Naive B cell (primary cell): ENCODE results near the gene VWC2. TPM values are rescaled to one million over a fixed set of nuclear protein-coding genes. Genes with fewer than 3 reads are reported as not detected.
A peak's percentile ranks its signal among the peaks of the same experiment; 100 is the strongest.

ENCODE experiments used
- ATAC-seq, 2 donors: fragments of 150-1000 bp; cut with Tn5 transposase; 2 replicates each; pipeline ENCODE4 v1.10.0; 2021; ENCODE audit warnings: low read depth in 2 of 2, mild to moderate bottlenecking in 2 of 2, moderate library complexity in 2 of 2
- DNase-seq: peaks from one replicate; pipeline ENCODE4 v3.0.0; 2022
- H3K27ac Mint-ChIP-seq, 6 donors: one replicate each; pipeline ENCODE4 v1.8.0; 2020 to 2022; ENCODE audit warnings: mild to moderate bottlenecking in 6 of 6, mixed read lengths in 6 of 6, moderate library complexity in 5 of 6, inconsistent platforms in 2 of 6
- H3K27me3 Mint-ChIP-seq, 3 donors: one replicate each; pipeline ENCODE4 v1.8.0; 2021 to 2022; ENCODE audit warnings: mixed read lengths in 3 of 3, mild to moderate bottlenecking in 1 of 3
- H3K36me3 Mint-ChIP-seq, 2 donors: one replicate each; pipeline ENCODE4 v1.8.0; 2020 to 2022; ENCODE audit warnings: mixed read lengths in 2 of 2, inconsistent platforms in 1 of 2, mild to moderate bottlenecking in 1 of 2
- H3K4me1 Mint-ChIP-seq, 3 donors: one replicate each; pipeline ENCODE4 v1.8.0; 2020 to 2022; ENCODE audit warnings: mixed read lengths in 3 of 3, inconsistent platforms in 1 of 3, mild to moderate bottlenecking in 1 of 3, moderate library complexity in 1 of 3
- H3K4me3 Mint-ChIP-seq, 8 donors: one replicate each; pipeline ENCODE4 v1.8.0; 2020 to 2022; ENCODE audit warnings: mild to moderate bottlenecking in 8 of 8, mixed read lengths in 8 of 8, moderate library complexity in 8 of 8, inconsistent platforms in 2 of 8
- H3K9me3 Mint-ChIP-seq, 7 donors: one replicate each; pipeline ENCODE4 v1.8.0; 2020 to 2022; ENCODE audit warnings: mixed read lengths in 7 of 7, mild to moderate bottlenecking in 5 of 7, inconsistent platforms in 2 of 7, moderate library complexity in 1 of 7
- polyA plus RNA-seq, 6 donors: library from polyadenylated mRNA; unstranded; fragments of 300-500 nt; fragmentation: Illumina TruSeq; gene quantifications; one replicate each; pipeline ENCODE4 v1.2.3, GENCODE V29; 2021; ENCODE audit warnings: low read depth in 6 of 6

VWC2 gene
- polyA plus RNA-seq, 6 donors from 2014 or later = not detected

DNA sequence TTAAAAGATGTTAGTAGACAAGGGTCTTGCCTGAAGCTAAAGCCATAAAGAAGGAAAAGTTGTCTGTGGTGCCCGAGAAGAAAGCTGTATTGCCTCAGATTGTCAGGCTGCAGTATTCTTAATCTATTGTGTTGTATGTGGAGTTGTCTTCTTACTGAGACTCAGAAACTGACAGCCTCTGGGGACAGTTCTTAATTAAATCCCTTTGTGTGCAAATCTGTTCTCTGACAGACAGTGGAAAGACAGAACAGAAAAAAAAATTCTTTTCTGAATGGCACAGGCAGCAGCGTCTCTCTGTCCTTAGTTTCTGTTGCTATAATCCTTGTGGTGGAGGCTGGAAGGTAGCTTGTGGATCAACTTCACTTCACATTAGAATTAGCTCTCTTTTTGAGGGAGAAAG lies 16.8 kb downstream of the VWC2 start:
- H3K4me3 Mint-ChIP-seq = no peak overlapping the region
- DNase-seq (no peak), ATAC-seq (no peak)
- peaks cover 0 to 8% of the 10 kb centered on the region in 2 donors for H3K36me3 Mint-ChIP-seq
- peaks cover 5 to 21% (median 5%) of the 10 kb centered on the region in 3 donors for H3K27me3 Mint-ChIP-seq
- peaks cover 0 to 16% (median 5%) of the 10 kb centered on the region in 7 donors for H3K9me3 Mint-ChIP-seq
- no peak overlapping the region for H3K27ac Mint-ChIP-seq
- H3K4me1 Mint-ChIP-seq = no peaks in the 10 kb centered on the region

DNA sequence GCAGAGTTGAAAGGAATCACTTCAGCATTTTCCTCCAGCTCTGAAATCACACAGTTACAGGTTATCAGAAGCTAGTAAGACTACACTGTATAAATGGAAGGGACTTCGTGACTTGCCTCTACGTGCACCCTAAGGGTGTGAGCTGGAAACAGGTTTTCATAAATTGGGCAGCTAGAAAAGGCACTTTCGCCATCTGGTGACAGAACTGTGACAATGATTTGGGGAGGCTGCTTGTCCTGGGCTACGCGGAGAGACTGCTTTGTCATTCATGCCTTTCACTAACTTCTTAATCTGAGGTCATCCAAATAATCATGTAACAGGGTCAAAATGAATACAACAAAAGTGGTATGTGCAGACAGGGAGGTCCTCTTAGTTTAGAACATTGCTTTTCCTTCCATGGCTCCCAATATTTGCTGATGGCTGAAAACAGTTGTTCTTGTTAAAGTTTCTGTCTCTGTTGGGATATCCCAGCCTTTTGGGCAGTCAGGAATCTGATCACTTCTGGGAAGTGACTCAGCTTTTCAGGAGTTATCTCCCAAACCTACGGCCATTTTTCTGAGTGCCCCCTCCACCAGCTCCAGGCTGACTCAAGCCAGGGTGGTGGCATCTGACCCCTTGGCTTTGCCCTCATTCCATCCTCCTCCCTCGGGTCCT lies 17.8 kb downstream of the VWC2 start:
- DNase-seq (no peak), ATAC-seq (no peak)
- Mint-ChIP-seq H3K27me3 (peaks cover 5 to 21% (median 9%) of the 10 kb centered on the region in 3 donors), H3K27ac (peak overlapping the region in 1 of 6 donors; percentile 40), H3K9me3 (peaks cover 0 to 16% (median 5%) of the 10 kb centered on the region in 7 donors), H3K4me3 (peak overlapping the region in 1 of 8 donors; percentile 31), H3K36me3 (peaks cover 0 to 8% of the 10 kb centered on the region in 2 donors), H3K4me1 (no peaks in the 10 kb centered on the region)

DNA sequence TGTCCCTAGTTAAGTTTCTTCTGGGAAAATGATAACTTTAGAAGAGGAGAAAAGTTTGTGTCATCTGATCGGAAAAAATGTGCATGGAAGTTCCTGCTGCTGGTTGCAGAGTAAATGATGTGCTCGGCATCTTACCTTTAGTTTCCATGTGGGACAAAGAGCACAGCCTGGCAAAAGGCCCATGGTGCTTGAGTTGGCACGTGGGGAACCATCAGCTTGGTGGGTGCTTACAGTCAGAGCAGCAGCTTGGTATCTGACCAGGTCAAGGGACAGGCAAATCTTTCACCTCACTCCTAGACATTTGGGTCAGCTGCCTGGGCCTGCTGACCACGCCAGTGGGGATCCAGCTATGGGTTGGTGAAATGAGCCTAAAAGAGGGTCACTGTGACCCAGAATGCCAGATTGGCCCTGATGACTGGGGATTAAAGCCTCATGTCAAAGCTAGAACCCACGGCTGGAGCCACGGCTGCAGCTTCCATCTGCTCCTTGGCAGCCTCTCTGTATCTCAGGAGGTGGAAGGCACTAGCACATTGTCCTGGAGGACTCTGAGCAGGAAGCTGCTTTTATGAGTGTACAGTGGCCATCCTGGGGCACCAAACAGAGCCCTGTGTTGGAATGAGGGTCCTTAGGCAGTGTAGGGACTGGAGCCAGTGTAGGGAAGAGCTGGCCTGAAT lies 24.7 kb downstream of the VWC2 start:
- H3K27ac Mint-ChIP-seq = no peak overlapping the region
- no peaks in the 10 kb centered on the region for H3K4me1 Mint-ChIP-seq
- DNase-seq (no peak), ATAC-seq (no peak)
- no peak overlapping the region for H3K4me3 Mint-ChIP-seq
- peaks cover 0 to 4% (median 0%) of the 10 kb centered on the region in 7 donors for H3K9me3 Mint-ChIP-seq
- peaks cover 5 to 13% (median 8%) of the 10 kb centered on the region in 3 donors for H3K27me3 Mint-ChIP-seq
- no peaks in the 10 kb centered on the region for H3K36me3 Mint-ChIP-seq

DNA sequence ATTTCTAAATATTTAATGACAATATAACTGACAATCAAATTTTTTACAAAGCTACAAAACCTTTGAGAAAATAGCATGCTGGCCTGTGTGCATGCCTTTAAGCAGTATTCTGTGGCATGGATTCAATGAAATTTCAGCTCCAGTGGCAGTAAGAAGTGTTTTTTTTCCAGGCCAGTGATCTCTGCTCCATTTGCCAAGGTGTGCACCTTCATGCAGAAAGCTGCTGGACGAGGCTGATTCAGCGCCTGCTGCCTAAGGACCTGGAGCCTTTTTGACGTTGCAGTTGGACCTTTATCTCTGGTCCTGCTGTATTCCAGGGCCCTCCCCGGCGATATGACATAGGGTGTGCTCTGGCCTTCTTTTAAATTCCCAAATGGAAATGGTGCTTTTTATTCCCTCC lies 26.6 kb downstream of the VWC2 start:
- H3K9me3 Mint-ChIP-seq = peaks cover 0 to 5% (median 0%) of the 10 kb centered on the region in 7 donors
- no peak overlapping the region for H3K4me3 Mint-ChIP-seq
- H3K27me3 Mint-ChIP-seq = peaks cover 5 to 10% (median 9%) of the 10 kb centered on the region in 3 donors
- no peaks in the 10 kb centered on the region for H3K4me1 Mint-ChIP-seq
- ATAC-seq (no peak), DNase-seq (no peak)
- no peaks in the 10 kb centered on the region for H3K36me3 Mint-ChIP-seq
- no peak overlapping the region for H3K27ac Mint-ChIP-seq

DNA sequence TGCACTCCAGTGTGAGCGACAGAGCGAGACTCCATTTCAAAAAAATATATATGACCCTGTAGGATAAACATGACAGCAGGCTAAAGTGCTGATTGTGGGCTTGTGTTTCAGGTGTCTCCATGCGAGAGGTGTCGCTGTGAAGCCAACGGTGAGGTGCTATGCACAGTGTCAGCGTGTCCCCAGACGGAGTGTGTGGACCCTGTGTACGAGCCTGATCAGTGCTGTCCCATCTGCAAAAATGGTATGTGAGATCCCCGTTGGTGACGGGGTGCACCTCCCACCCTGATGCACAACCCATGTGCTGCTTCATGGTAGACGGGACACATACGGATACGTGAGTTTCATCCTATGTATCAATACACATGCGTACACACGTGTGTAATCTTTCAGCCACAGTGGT lies 29.2 kb downstream of the VWC2 start:
- no peak overlapping the region for H3K27ac Mint-ChIP-seq
- ATAC-seq (no peak), DNase-seq (no peak)
- no peak overlapping the region for H3K4me3 Mint-ChIP-seq
- H3K36me3 Mint-ChIP-seq = no peaks in the 10 kb centered on the region
- H3K4me1 Mint-ChIP-seq = no peaks in the 10 kb centered on the region
- peaks cover 5 to 19% (median 12%) of the 10 kb centered on the region in 3 donors for H3K27me3 Mint-ChIP-seq
- H3K9me3 Mint-ChIP-seq = peaks cover 0 to 5% (median 0%) of the 10 kb centered on the region in 7 donors

DNA sequence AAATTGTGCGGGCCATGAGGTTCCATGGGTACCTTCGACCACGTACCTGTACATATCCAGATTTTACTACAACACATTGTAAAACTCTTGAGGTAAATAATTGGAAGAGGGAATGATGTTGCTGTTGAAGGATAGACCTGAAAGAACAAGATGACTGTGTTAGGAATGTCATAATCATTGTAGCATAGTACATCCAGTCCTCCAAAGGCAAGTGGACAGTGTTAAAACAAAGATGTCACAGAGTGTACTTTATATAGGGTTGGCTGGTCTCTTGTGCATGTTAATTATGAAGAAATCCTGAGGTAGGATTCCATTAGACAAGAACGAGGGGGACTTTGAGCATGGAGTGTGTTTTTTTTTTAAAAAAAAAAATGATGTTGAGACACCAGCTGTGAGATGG lies 30.4 kb downstream of the VWC2 start:
- no peaks in the 10 kb centered on the region for H3K36me3 Mint-ChIP-seq
- peaks cover 0 to 5% (median 0%) of the 10 kb centered on the region in 7 donors for H3K9me3 Mint-ChIP-seq
- no peak for ATAC-seq

DNA sequence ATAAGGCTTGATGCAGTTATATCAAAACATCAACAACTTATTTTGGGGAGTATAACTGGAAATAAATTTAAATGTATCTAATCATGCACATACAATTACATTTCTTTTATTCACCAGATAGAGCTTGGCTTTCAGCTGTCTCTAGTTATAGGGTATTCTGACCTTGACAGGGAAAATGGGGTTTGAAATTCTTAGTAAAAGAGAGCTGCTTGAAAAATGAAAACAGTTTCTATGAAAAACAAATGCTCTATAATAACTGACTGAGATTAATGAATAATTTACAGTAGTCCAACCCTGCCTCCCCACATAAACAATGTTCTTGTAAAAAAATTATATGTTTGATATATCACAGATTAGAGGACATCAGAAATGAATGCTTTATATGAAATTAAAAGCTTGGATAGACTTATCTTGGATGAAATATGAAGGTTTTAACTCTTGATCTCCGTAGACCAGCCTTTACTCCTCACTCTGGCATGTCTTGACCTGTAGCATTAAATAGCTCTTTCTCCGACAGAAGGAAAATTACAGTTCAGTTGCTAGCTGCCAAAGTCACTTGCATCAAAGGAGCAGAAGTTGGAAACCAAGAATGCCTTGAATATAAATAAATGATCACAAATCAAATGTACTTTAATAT lies 32.1 kb downstream of the VWC2 start:
- ATAC-seq (no peak), DNase-seq (no peak)
- Mint-ChIP-seq H3K9me3 (peaks cover 0 to 5% (median 2%) of the 10 kb centered on the region in 7 donors), H3K27ac (no peak overlapping the region), H3K4me3 (no peak overlapping the region), H3K27me3 (peaks cover 5 to 19% (median 8%) of the 10 kb centered on the region in 3 donors), H3K4me1 (no peaks in the 10 kb centered on the region), H3K36me3 (no peaks in the 10 kb centered on the region)

More for the DNA sequence above, 30.4 kb downstream of the VWC2 start:
- H3K27ac Mint-ChIP-seq = no peak overlapping the region
- H3K4me1 Mint-ChIP-seq = no peaks in the 10 kb centered on the region
- DNase-seq = no peak
- H3K4me3 Mint-ChIP-seq = no peak overlapping the region
- peaks cover 5 to 19% (median 10%) of the 10 kb centered on the region in 3 donors for H3K27me3 Mint-ChIP-seq

DNA sequence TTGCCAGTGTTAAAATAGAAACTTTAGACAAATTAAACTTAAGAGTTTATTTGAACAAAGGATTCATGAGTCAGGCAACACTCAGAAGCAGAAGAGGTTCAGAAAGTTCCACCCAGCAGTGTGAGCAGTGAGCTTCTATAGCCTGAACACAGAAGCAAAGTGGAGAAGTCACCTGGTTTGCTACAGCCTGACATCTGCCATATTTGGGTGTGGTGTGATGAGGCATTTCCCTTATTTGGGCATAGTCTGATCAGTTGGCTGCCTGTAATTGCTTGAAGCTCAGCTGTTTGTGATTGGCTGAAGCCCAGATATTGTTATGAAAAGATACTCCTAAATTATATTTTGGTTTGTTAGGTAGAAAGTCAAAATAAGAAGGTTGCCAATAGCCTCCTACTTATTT lies 39.1 kb downstream of the VWC2 start:
- peaks cover 0 to 6% (median 3%) of the 10 kb centered on the region in 7 donors for H3K9me3 Mint-ChIP-seq
- H3K4me1 Mint-ChIP-seq = no peaks in the 10 kb centered on the region
- no peak overlapping the region for H3K4me3 Mint-ChIP-seq
- no peaks in the 10 kb centered on the region for H3K27me3 Mint-ChIP-seq
- H3K27ac Mint-ChIP-seq = no peak overlapping the region
- DNase-seq (no peak), ATAC-seq (no peak)
- H3K36me3 Mint-ChIP-seq = no peaks in the 10 kb centered on the region

DNA sequence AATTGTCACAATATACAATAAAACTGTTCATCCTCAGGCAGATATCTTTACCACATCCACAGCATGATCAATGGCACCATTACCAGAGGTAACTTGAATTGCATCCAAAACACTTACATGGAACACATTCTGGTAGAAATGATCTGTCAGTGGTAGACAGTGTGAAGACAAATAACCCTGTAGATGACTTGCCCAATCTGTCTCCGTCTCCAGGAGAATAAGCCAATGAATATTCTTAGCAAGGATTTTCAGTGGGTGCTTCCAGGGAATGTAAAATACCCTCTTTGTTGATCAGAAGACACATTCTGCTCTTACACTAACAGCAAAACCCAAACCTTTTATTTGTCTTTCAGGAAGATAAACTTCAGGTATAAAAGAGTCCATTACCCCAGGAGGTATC lies 43.8 kb downstream of the VWC2 start:
- no peak overlapping the region for H3K27ac Mint-ChIP-seq
- no peaks in the 10 kb centered on the region for H3K4me1 Mint-ChIP-seq
- no peak overlapping the region for H3K4me3 Mint-ChIP-seq
- H3K36me3 Mint-ChIP-seq = no peaks in the 10 kb centered on the region
- H3K9me3 Mint-ChIP-seq = peaks cover 0 to 6% (median 0%) of the 10 kb centered on the region in 7 donors
- ATAC-seq (no peak), DNase-seq (no peak)
- no peaks in the 10 kb centered on the region for H3K27me3 Mint-ChIP-seq

DNA sequence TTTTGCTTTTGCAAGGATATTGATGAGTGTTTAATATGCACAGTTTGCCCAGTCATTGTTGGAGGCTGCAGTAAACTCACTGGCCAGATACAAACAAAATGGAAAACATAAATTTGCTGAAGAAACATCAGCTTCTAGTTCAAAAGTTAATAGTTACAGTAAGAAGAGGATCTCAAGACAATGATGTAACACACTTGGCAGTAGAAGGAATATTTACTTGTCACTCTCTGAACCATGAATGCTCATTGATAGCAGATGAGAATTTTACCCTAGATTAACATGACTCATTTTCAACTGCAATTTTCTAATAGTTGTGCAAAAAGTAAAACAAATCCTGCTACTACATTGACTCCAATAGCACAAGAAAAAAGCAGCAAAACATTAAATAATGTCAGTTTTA lies 47.7 kb downstream of the VWC2 start:
- DNase-seq (no peak), ATAC-seq (no peak)
- Mint-ChIP-seq H3K4me1 (no peaks in the 10 kb centered on the region), H3K27me3 (peaks cover 0 to 7% (median 4%) of the 10 kb centered on the region in 3 donors), H3K36me3 (no peaks in the 10 kb centered on the region), H3K27ac (peak overlapping the region in 1 of 6 donors; percentile 6), H3K4me3 (no peak overlapping the region), H3K9me3 (peaks cover 5 to 25% (median 8%) of the 10 kb centered on the region in 7 donors)

DNA sequence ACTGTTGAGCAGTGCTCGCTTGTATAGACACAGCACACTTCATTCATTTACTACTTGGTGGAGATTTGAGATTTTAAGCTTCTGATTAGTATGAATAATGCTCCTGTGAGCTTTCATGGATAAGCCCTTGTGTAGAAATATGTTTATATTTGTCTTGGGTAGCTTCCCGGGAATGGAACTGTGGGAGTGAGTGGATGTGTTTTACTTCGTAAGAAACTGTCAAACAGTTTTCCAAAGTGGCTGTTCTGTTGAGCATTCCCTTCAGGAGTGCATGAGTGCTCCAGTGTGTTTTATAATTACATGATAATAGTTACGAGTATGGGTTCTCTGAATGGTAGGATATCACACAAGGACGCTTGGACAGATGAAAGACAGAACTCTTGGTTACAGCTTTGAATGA lies 49.4 kb downstream of the VWC2 start:
- no peaks in the 10 kb centered on the region for H3K4me1 Mint-ChIP-seq

DNA sequence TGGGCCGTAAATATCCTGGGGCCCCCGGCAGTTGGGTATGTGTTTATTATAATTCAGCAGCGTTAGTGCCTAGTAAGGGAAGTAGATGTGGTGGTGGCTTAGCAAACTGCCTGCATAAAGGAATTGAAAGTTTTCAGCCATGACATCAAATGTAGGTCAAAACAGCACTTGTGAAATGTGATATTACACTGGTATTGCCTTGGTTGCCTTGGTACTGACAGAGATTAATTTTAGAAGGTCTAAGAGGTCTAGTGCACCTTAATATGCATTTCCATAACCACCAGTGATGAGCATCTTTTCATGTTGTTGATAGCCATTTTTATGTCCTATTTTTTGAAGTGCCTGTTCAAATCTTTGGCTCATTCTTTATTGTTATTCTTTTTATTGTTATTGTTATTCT lies 50.1 kb downstream of the VWC2 start:
- Mint-ChIP-seq H3K27me3 (peaks cover 1 to 7% (median 4%) of the 10 kb centered on the region in 3 donors), H3K9me3 (peaks cover 5 to 25% (median 8%) of the 10 kb centered on the region in 7 donors), H3K4me3 (no peak overlapping the region), H3K27ac (peak overlapping the region in 1 of 6 donors; percentile 15), H3K4me1 (no peaks in the 10 kb centered on the region), H3K36me3 (no peaks in the 10 kb centered on the region)
- no peak for ATAC-seq
- no peak for DNase-seq

More for the DNA sequence above, 49.4 kb downstream of the VWC2 start:
- H3K27me3 Mint-ChIP-seq = peaks cover 0 to 7% (median 4%) of the 10 kb centered on the region in 3 donors
- ATAC-seq = no peak
- no peak for DNase-seq
- H3K27ac Mint-ChIP-seq = no peak overlapping the region
- H3K4me3 Mint-ChIP-seq = no peak overlapping the region
- H3K9me3 Mint-ChIP-seq = peaks cover 5 to 25% (median 8%) of the 10 kb centered on the region in 7 donors
- H3K36me3 Mint-ChIP-seq = no peaks in the 10 kb centered on the region

DNA sequence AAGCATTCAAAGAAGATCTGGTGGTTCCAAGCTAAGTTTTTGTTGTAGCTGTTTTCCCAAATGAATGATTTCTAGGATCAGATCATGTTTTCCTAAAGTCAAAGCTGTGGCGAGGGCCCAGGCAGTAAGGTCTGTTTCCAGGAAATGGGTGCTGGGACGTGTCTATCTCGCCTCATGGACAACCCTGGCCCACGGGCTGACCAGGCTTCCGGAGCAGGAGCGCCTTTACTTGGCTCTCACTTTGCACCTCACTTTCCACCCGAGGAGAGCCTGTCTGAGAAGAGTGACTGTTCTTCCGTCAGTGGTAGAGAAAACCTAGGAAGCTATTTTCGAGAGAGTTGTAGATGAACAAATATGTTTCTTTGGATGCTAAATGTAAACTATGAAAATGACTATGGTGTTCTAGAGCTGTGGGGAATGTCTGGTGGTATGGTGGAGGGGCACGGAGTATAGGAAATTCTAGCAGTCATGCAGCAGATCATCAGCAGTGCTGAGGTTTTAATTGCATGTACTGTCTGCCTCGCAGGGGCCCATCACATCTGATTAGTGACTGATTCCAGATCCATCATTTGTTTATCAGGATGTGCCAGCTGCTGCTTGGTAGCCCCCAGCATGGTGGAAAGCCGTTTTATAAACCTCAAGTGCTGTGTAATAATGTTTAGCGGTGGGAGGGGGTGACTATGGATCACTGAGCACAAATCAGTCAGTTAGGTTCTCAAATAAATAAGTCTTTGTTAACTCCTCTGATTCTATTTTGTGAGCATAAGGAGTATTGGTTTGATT lies 66.6 kb downstream of the VWC2 start:
- Mint-ChIP-seq H3K27me3 (peaks cover 5 to 9% (median 8%) of the 10 kb centered on the region in 3 donors), H3K4me1 (no peaks in the 10 kb centered on the region), H3K4me3 (no peak overlapping the region), H3K27ac (no peak overlapping the region), H3K36me3 (no peaks in the 10 kb centered on the region), H3K9me3 (peaks cover 0 to 4% (median 0%) of the 10 kb centered on the region in 7 donors)
- DNase-seq = no peak
- no peak for ATAC-seq
